DMS153 treated with DMSO at 0.1 percent for 48 hours (cell line): ENCODE data around the gene EMP2.
"Not testable (repeated sequence)": the region's sequence is repeated elsewhere in the genome, so short reads cannot be mapped to it uniquely, and the experiment has no call there.

Source experiments
- DNase-seq: peaks from one replicate; lab custom pipeline; 2025; ENCODE audit not compliant: unreplicated experiment; lab: John Stamatoyannopoulos, UW

Gene EMP2

GRCh38 chr16:10522966-10523365 lies 57.4 kb downstream of the EMP2 start:
- no peak for DNase-seq

- no peak for DNase-seq
These were observed 58.6 kb downstream of the EMP2 start for GRCh38 chr16:10521681-10522274.

- no peak for DNase-seq
These were observed 59.4 kb downstream of the EMP2 start for GRCh38 chr16:10520869-10521578.

GRCh38 chr16:10519929-10520868 lies 60.2 kb downstream of the EMP2 start:
- DNase-seq, result peak; percentile 2

DNA sequence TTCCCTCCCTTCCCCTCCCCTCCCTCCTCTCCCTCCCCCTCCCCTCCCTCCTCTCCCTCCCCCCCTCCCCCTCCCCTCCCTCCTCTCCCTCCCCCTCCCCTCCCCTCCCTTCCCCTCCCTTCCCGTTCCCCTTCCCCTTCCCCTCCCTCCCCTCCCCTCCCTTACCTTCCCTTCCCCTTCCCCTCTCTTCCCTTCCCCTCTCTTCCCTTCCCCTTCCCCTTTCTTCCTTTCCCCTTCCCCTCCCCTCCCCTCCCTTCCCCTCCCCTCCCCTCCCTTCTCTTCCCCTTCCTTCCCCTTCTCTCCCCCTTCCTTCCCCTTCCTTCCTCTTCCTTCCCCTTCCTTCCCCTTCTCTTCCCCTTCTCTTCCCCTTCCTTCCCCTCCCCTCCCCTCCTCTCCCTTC lies 61.1 kb downstream of the EMP2 start:
- DNase-seq, result no peak

DNA sequence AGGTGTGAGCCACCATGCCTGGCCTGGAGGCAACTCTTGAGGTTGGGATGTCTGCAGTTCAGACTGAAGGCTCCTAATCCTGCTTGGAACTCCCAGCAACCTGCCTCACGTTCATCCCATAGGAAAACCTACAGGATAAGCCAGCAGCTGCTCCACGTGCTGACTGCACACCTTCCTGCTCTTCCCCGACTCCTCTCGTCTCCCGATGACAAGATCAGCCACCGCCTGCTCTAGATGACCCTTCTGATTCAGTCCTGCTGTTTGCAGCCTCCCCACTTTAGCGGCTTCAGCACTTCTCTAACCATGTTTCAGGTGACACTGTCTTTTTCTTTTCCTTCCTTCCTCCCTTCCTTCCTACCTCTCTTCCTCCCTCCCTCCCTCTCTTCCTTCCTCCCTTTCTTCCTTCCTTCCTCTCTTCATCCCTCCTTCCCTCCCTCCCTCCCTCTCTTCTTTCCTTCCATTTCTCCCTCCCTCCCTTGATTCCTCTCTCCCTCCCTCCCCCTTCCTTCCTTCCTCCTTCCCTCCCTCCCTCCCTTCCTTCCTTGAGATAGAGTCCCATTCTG lies 61.8 kb downstream of the EMP2 start:
- DNase-seq, result no peak

DNA sequence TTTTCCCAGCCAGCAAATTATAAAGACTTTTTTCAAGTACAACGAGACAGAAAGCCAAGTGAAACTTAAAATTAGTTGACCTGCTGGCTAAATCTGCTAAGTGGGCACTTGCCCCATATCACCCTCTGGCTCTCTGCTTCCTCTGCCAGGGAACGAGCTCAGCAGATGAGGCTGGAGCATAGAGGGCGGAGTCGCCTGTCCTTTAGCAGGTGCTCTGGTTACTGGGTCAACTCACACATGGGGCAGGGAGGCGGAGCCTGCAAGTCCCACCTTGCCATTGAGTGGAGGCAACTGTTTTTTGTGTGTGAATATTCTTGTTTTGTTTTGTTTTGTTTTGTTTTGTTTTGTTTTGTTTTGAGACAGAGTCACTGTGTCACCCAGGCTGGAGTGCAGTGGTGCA lies 62.5 kb downstream of the EMP2 start:
- DNase-seq, result no peak

DNA sequence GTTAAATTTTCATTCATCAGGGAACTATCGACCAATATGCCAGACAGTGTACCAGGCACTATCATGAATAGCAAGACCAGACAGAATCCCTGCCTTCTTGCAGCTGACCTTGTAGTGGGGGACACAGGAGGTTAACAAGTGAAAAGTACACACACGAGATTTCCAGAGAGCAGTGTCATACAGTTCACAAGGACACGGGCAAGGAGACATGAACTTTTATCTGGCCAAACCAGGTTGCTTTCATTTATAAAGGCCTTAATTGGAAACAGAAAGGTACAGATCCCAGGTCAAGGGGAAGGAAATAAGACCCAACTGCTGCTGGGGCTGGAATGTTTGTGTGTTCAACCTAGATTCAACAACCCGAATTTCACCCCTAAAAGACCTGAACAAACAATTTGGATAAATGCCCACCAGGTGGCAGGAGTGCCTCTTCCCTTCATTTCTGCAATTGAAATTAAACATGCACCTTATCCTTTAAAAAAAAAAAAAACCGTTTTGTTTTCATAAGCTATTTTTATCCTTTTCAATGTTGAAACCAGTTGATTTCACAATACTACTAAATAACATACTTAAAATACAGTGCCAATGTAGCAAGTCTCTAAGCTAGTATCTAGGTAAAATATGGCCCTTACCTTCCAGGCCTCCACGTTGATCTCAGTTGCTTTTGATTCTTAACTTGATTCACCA lies 65.9 kb downstream of the EMP2 start:
- peak; percentile 28 for DNase-seq

DNA sequence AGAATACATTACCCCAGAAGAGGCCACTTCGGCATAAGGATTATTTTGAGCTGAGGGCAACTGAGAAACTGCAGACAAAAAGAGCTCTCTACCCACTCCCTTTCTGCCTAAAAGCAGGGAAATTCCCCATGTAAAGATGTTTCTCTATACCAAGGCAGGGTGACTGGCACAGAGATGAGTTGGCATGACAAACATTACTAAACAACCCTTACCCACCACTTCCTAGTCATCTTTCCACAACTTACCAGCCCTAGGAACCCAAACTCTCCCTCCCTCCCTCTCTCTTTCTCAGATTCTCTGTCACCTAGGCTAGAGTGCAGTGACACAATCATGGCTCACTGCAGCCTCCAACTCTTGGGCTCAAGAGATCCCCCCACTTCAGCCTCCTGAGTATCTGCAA lies 68.6 kb downstream of the EMP2 start:
- DNase-seq, result no peak

DNA sequence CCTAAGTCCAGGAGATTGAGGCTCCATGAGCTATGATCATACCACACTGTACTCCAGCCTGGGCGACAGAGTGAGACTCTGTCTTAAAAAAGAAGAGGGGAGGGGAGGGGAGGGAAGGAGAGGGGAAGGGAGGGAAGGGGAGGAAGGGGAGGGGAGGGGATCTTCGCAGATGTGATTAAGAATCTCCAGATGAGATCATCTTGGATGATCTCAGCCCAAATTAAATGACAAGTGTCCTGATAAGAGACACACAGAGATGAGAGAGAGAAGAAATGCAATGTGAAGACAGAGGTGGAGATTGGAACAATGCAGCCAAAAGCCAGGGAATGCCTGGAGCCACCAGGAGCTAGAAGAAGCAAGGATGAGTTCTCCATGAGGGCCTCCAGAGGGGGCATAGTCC lies 70.1 kb downstream of the EMP2 start:
- no peak for DNase-seq

GRCh38 chr16:10509534-10510025 lies 70.8 kb downstream of the EMP2 start:
- DNase-seq, result peak; percentile 68

DNA sequence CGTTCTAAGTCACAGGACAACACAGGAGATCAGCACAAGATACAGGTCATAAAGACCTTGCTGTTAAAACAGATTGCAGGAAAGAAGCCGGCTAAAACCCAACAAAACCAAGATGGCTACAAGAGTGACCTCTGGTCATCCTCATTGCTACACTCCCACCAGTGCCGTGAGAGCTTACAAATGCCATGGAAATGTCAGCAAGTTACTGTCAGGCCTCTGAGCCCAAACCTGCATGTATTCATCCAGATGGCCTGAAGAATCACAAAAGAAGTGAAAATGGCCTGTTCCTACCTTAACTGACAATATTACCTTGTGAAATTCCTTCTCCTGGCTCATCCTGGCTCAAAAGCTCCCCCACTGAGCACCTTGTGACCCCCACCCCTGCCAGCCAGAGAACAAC lies 75.1 kb downstream of the EMP2 start:
- DNase-seq, result not testable (repeated sequence)

DNA sequence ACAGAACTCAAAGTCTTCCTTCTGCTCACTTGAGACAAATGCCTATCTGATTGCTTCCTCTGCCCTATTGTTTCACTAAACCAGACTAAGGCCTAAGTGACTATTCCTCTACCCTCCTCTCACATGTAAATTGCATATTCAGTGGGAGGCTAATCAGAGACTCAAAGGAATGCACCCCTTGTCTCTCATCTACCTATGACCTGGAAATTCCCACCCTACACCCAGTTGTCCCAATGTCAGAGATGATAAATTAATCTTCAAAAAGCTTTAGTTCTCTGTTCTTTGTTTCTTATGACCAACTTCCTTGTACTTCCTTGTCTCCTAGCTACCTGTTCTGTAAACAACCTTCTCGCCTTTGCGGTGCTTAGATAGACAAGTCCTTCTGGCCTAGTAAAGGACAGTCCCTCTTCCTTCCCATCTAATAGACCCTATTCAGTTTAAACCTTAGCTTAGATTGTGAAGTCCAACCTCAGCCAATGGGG lies 76.0 kb downstream of the EMP2 start:
- DNase-seq, result no peak

GRCh38 chr16:10502776-10503175 lies 77.6 kb downstream of the EMP2 start:
- DNase-seq, result no peak

GRCh38 chr16:10501016-10501607 lies 79.3 kb downstream of the EMP2 start:
- DNase-seq, result no peak

DNA sequence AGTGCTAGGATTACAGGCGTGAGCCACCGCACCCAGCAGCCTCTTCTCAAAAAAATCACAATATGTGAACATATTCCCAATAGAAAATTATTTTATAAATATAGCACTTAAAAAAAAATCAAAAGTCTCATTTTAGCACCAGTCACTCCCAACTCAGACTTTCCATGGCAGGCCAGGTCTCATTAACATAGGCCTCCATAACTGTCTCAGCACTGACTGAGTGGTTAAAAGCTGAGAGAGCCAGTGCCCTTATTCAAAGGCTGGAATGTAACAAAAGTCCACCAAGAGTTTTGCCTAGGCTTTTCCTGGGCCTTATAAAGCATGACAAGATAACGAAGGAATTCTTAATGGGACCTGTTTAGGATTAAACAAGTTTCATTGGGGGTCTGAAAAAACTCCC lies 79.8 kb downstream of the EMP2 start:
- no peak for DNase-seq

- no peak for DNase-seq
These were observed 83.0 kb downstream of the EMP2 start for GRCh38 chr16:10497132-10498101.

DNA sequence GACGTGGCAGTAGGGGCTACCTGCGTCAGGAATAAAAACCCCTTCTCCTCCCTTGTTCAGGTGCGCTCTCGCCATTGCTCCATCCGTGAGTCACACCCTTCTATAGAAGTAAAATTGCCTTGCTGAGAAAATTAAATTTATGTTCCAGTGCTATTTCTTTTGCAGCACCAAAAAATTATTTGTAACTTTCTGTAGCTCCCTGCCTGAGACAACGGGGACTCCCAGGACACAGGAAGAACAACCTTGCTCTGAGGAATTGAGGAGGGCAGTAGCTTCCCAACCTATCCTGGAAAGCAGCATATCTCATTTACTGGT lies 85.4 kb downstream of the EMP2 start:
- DNase-seq, result no peak

GRCh38 chr16:10494343-10495030 lies 85.9 kb downstream of the EMP2 start:
- DNase-seq, result no peak
